HTR-8/SVneo (cell line): Measurements from ENCODE around the gene VSTM2L.

ENCODE experiments used
- DNase-seq: peaks from one replicate; pipeline ENCODE4 v3.0.0; 2011; ENCODE audit warnings: low spot score, mixed read lengths; ENCODE audit not compliant: insufficient read length
- FAIRE-seq: peaks from 2 replicates; lab custom pipeline; 2011; peaks lifted over from hg19 to GRCh38; lab: Jason Lieb, UNC

The VSTM2L gene

GRCh38 chr20:37898233-37899104 is 4.5 kb upstream of the VSTM2L start:
- DNase-seq (no peak), FAIRE-seq (no peak)

- DNase-seq (no peak), FAIRE-seq (peak; percentile 88)
These were observed 3.6 kb upstream of the VSTM2L start for GRCh38 chr20:37899105-37900045.

- DNase-seq, result no peak
- peak; percentile 84 for FAIRE-seq
These were observed 1.7 kb upstream of the VSTM2L start for GRCh38 chr20:37901240-37901639.

GRCh38 chr20:37901654-37902503 is 1.0 kb upstream of the VSTM2L start:
- FAIRE-seq, result peak; percentile 94
- peak; percentile 82 for DNase-seq

- DNase-seq (no peak), FAIRE-seq (peak; percentile 93)
These were observed 535 bp downstream of the VSTM2L start for GRCh38 chr20:37903317-37904007.

- DNase-seq (no peak), FAIRE-seq (no peak)
These were observed 1.2 kb downstream of the VSTM2L start for GRCh38 chr20:37904008-37904642.

- FAIRE-seq (no peak), DNase-seq (no peak)
These were observed 2.0 kb downstream of the VSTM2L start for GRCh38 chr20:37904845-37905373.

- no peak for DNase-seq
- FAIRE-seq, result peak; percentile 26
These were observed 3.0 kb downstream of the VSTM2L start for GRCh38 chr20:37905671-37906613.

- no peak for DNase-seq
These were observed 4.4 kb downstream of the VSTM2L start for GRCh38 chr20:37907330-37907676.

GRCh38 chr20:37907677-37908401 is 4.9 kb downstream of the VSTM2L start:
- peak; percentile 99 for FAIRE-seq

More at GRCh38 chr20:37907330-37907676, 4.4 kb downstream of the VSTM2L start:
- no peak for FAIRE-seq

GRCh38 chr20:37911261-37911660 is 8.3 kb downstream of the VSTM2L start:
- FAIRE-seq, result peak; percentile 40

More at GRCh38 chr20:37907677-37908401, 4.9 kb downstream of the VSTM2L start:
- peak; percentile 99 for DNase-seq

GRCh38 chr20:37911838-37912281 is 8.9 kb downstream of the VSTM2L start:
- no peak for DNase-seq

More at GRCh38 chr20:37911261-37911660, 8.3 kb downstream of the VSTM2L start:
- no peak for DNase-seq

GRCh38 chr20:37912874-37913273 is 9.9 kb downstream of the VSTM2L start:
- FAIRE-seq (peak; percentile 60), DNase-seq (no peak)

More at GRCh38 chr20:37911838-37912281, 8.9 kb downstream of the VSTM2L start:
- FAIRE-seq, result peak; percentile 92

GRCh38 chr20:37913567-37914366 is 10.8 kb downstream of the VSTM2L start:
- FAIRE-seq, result peak; percentile 99
- DNase-seq, result no peak

GRCh38 chr20:37914367-37914671 is 11.4 kb downstream of the VSTM2L start:
- no peak for DNase-seq

More at GRCh38 chr20:37914367-37914671, 11.4 kb downstream of the VSTM2L start:
- no peak for FAIRE-seq
